Gastroesophageal sphincter (tissue), 3 donors: ENCODE measurements around the gene OPTC.

ENCODE experiments used
- CTCF ChIP-seq, 4 experiments: fragments of 200-600 bp in 2 of 4; fragments of 450-650 bp in 2 of 4; sonication (generic) in 1 of 4; IDR thresholded peaks; one replicate each; pipeline ENCODE4 v1.5.1; 2017 to 2019; ENCODE audit warnings: antibody characterized with exemption in 4 of 4, mild to moderate bottlenecking in 2 of 4, moderate library complexity in 2 of 4
- POLR2A ChIP-seq, 2 donors: fragments of 450-650 bp; IDR thresholded peaks; one replicate each; pipeline ENCODE4 v1.6.1; 2017; ENCODE audit warnings: antibody characterized with exemption in 2 of 2, mild to moderate bottlenecking in 2 of 2, moderate library complexity in 1 of 2
- POLR2AphosphoS5 ChIP-seq: sonication (generic); formaldehyde crosslinking; IDR thresholded peaks from one replicate; pipeline ENCODE4 v1.6.1; 2017; ENCODE audit warnings: antibody characterized with exemption

GRCh38 chr1:203519053-203519840, 25.3 kb downstream of the OPTC start:
- TF ChIP-seq CTCF (IDR thresholded peaks at IDR 0.05): no peak
- TF ChIP-seq POLR2AphosphoS5: no peak
- no peak for TF ChIP-seq POLR2A (IDR thresholded peaks at IDR 0.05)
